ENCODE results near the gene RSPO4. TPM values are rescaled to one million over a fixed set of nuclear protein-coding genes. Genes with fewer than 3 reads are reported as not detected.

RSPO4 gene
- total RNA-seq, 2 donors from 2014 or later, result 3.8 to 7.6 TPM

DNA sequence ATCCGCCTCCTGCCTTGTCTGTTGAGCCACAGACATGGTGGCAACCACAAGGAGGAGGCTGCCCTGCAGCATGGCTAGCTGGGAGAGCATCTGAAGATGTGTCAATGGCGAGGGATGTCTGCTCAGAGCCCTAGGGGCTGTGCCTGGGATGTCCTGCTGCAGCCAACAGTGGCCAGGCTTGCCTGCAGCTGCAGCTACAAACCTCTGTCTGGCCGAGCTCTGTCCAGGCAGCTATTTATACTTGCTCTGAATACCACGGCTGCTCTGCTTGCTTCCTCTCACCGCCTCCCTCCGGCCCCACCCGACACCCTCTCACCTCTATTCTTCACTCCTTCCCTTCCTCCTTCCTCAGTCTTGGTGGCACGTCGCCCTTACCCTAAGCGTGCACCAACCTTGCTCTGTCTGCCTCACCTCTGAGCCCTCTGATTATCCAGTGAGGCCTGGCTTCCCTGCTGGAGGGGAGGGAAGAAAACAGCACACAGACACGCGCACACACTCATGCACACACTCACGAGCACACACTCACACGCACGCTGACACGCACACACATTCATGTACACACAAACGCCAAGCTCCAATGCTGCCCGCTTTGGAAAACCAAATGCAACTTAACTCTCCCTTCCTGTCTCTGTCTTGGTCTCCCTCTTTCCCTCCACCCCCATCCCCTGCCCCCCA, 85.8 kb downstream of the RSPO4 start, which contains the start of gene ANGPT4:
Gene ANGPT4 (minus strand): TSS at position 210 of the 675 bp plus-strand sequence. CDS start 120 bp downstream, at position 90.
- Mint-ChIP-seq H3K36me3 (ENCODE audit: low read depth) (no peaks in the 10 kb centered on the region), H3K27ac (no peak within 1 kb of the TSS), H3K9me3 (peaks cover 6% of the 10 kb centered on the region), H3K4me3 (no peak within 1 kb of the TSS), H3K4me1 (peaks cover 32% of the 10 kb centered on the region), H3K27me3 (ENCODE audit: insufficient read depth) (peaks cover 2% of the 10 kb centered on the region)
- Histone ChIP-seq H3K4me1 (ENCODE audit: control insufficient read depth, insufficient read depth, low read length) (peaks cover 8% of the 10 kb centered on the region), H3K4me3 (ENCODE audit: low read length) (no peak within 1 kb of the TSS), H3K27ac (ENCODE audit: low read depth, low read length) (no peak within 1 kb of the TSS), H3K36me3 (ENCODE audit: control insufficient read depth, insufficient read depth, low read length) (no peaks in the 10 kb centered on the region), H3K27me3 (ENCODE audit: control insufficient read depth, insufficient read depth, low read length, poor library complexity, severe bottlenecking) (no peaks in the 10 kb centered on the region), H3K9me3 (ENCODE audit: control insufficient read depth, low read length) (peaks cover 6% of the 10 kb centered on the region), H3K9ac (ENCODE audit: extremely low read depth, low read length, poor library complexity, severe bottlenecking) (no peak within 1 kb of the TSS)
- TF ChIP-seq, protein P1, sequence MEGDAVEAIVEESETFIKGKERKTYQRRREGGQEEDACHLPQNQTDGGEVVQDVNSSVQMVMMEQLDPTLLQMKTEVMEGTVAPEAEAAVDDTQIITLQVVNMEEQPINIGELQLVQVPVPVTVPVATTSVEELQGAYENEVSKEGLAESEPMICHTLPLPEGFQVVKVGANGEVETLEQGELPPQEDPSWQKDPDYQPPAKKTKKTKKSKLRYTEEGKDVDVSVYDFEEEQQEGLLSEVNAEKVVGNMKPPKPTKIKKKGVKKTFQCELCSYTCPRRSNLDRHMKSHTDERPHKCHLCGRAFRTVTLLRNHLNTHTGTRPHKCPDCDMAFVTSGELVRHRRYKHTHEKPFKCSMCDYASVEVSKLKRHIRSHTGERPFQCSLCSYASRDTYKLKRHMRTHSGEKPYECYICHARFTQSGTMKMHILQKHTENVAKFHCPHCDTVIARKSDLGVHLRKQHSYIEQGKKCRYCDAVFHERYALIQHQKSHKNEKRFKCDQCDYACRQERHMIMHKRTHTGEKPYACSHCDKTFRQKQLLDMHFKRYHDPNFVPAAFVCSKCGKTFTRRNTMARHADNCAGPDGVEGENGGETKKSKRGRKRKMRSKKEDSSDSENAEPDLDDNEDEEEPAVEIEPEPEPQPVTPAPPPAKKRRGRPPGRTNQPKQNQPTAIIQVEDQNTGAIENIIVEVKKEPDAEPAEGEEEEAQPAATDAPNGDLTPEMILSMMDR (conservative IDR thresholded peaks at IDR 0.05), result no peak
- 79 to 82% methylated on average over 12 to 18 of the region's 18 CpGs for WGBS, 2 experiments (ENCODE audit: insufficient coverage in 1 of 2, insufficient read length in 1 of 2)
- DNase-seq, result peak; percentile 62

DNA sequence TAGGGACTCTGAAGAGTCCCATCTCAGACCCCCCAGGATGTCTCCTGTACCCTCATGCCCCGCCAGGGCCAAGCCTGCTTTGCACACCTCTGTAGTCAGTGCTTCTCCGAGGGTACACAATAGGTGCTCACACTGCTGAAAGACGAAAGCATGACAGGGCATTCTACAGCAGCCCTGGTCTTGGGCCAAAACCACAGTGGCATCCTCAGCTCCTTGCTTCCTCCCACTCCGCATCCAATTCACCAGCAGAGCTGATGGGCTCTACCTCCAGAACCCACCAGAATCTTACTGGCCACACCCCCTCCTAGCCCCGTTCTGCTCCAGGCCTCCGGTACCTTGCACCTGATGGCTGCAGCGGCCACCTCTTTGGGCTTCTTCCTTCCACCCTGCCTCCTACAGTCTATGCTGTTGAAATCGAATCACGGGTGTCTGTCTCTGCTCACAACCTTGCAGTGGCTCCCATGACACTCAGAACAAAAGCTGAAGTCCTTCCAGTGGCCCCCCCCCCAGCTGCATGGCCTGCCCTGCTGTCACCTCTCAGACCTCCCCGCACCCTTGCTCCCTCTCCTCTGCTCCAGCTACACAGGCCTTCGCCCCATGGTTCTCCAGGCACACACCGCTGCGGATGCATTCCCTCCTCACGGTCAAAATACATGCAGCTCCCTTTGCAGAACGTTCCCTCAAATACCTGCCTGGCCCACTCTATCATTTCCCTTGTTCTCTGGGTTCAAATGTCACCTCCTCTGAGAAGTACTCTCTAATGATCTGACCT, 87.2 kb downstream of the RSPO4 start:
- peaks cover 2% of the 10 kb centered on the region for H3K27me3 Mint-ChIP-seq (ENCODE audit: insufficient read depth)
- Histone ChIP-seq H3K4me1 (ENCODE audit: control insufficient read depth, insufficient read depth, low read length) (peaks cover 8% of the 10 kb centered on the region), H3K27ac (ENCODE audit: low read depth, low read length) (no peak overlapping the region), H3K9ac (ENCODE audit: extremely low read depth, low read length, poor library complexity, severe bottlenecking) (no peak overlapping the region), H3K27me3 (ENCODE audit: control insufficient read depth, insufficient read depth, low read length, poor library complexity, severe bottlenecking) (no peaks in the 10 kb centered on the region), H3K9me3 (ENCODE audit: control insufficient read depth, low read length) (no peaks in the 10 kb centered on the region), H3K4me3 (ENCODE audit: low read length) (no peak overlapping the region), H3K36me3 (ENCODE audit: control insufficient read depth, insufficient read depth, low read length) (no peaks in the 10 kb centered on the region)
- peaks cover 32% of the 10 kb centered on the region for H3K4me1 Mint-ChIP-seq
- 87 to 88% methylated on average over 14 to 15 of the region's 15 CpGs for WGBS, 2 experiments (ENCODE audit: insufficient coverage in 1 of 2, insufficient read length in 1 of 2)
- DNase-seq, result no peak
- no peaks in the 10 kb centered on the region for H3K36me3 Mint-ChIP-seq (ENCODE audit: low read depth)
- peaks cover under 1% of the 10 kb centered on the region for H3K9me3 Mint-ChIP-seq
- no peak overlapping the region for H3K4me3 Mint-ChIP-seq
- H3K27ac Mint-ChIP-seq, result no peak overlapping the region
- TF ChIP-seq, protein P1 (conservative IDR thresholded peaks at IDR 0.05), result no peak

DNA sequence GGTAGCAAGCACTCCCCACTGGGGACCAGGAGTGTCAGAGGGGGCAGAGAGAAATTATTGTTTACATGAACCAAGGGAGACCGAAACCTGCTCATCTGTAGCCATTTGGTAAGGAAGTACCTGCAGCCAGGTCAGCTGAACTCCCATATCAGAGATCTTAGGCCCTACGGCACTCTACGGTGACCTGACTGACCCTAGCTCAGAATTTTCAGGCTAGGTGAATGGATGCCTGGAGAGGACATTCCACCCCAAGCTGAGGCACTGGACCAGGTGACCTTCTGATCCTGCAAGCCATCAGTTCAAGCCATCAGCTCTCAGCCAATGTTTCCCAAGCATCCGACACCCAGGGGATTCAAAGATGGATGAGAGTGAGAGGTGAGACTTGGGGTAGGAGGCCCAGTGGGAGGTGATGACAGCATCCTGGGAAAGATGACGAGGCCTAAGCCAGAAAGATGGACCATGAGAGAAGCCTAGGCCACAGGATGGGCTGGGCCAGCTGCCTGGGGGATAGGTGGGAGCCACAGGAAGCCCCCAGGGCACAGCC, 88.7 kb downstream of the RSPO4 start:
- H3K9me3 Mint-ChIP-seq, result no peaks in the 10 kb centered on the region
- no peak overlapping the region for H3K27ac Mint-ChIP-seq
- peaks cover 21% of the 10 kb centered on the region for H3K4me1 Mint-ChIP-seq
- Histone ChIP-seq H3K36me3 (ENCODE audit: control insufficient read depth, insufficient read depth, low read length) (no peaks in the 10 kb centered on the region), H3K27me3 (ENCODE audit: control insufficient read depth, insufficient read depth, low read length, poor library complexity, severe bottlenecking) (no peaks in the 10 kb centered on the region), H3K4me1 (ENCODE audit: control insufficient read depth, insufficient read depth, low read length) (peaks cover 8% of the 10 kb centered on the region), H3K9me3 (ENCODE audit: control insufficient read depth, low read length) (no peaks in the 10 kb centered on the region), H3K4me3 (ENCODE audit: low read length) (no peak overlapping the region), H3K27ac (ENCODE audit: low read depth, low read length) (no peak overlapping the region), H3K9ac (ENCODE audit: extremely low read depth, low read length, poor library complexity, severe bottlenecking) (no peak overlapping the region)
- TF ChIP-seq, protein P1 (conservative IDR thresholded peaks at IDR 0.05), result no peak
- no peak for DNase-seq
- H3K27me3 Mint-ChIP-seq (ENCODE audit: insufficient read depth), result peaks cover 2% of the 10 kb centered on the region
- H3K4me3 Mint-ChIP-seq, result no peak overlapping the region
- H3K36me3 Mint-ChIP-seq (ENCODE audit: low read depth), result no peaks in the 10 kb centered on the region
- 90 to 100% methylated on average over 5 of the region's 5 CpGs for WGBS, 2 experiments (ENCODE audit: insufficient coverage in 1 of 2, insufficient read length in 1 of 2)

Measured in endodermal cell (in vitro differentiated cells).